Activated gamma-delta T cell treated with anti-CD3 and anti-CD28 coated beads, Interleukin-2, amount 50 U/mL, for 16 hours (primary cell): ENCODE data around the gene VSTM2A.

Experiments used
- DNase-seq: peaks from one replicate; pipeline ENCODE4 v3.0.0-alpha.2; 2020; ENCODE audit warnings: low read depth

The VSTM2A gene

GRCh38 chr7:54615537-54615936, 73.4 kb downstream of the VSTM2A start:
- no peak for DNase-seq
